Stomach smooth muscle (tissue), 2 donors: ENCODE measurements around the gene IL5RA.

Experiments used
- H3K27ac ChIP-seq: one replicate; pipeline ENCODE4 v1.7.0; 2013; ENCODE audit warnings: mild to moderate bottlenecking, low read length, inconsistent platforms
- H3K27me3 ChIP-seq, 2 donors: one replicate each; pipeline ENCODE4 v1.7.0; 2013; ENCODE audit warnings: low read length in 2 of 2; ENCODE audit not compliant: insufficient read depth in 2 of 2, control insufficient read depth in 1 of 2
- H3K36me3 ChIP-seq, 2 donors: one replicate each; pipeline ENCODE4 v1.7.0; 2013; ENCODE audit warnings: low read length in 2 of 2; ENCODE audit not compliant: control insufficient read depth in 2 of 2, insufficient read depth in 2 of 2
- H3K4me1 ChIP-seq: one replicate; pipeline ENCODE4 v1.7.0; 2013; ENCODE audit warnings: low read length; ENCODE audit not compliant: control insufficient read depth, insufficient read depth
- H3K4me3 ChIP-seq, 2 donors: one replicate each; pipeline ENCODE4 v1.7.0; 2013; ENCODE audit warnings: low read length in 2 of 2
- H3K9ac ChIP-seq, 2 donors: one replicate each; pipeline ENCODE4 v1.7.0; 2013; ENCODE audit warnings: low read length in 2 of 2, mild to moderate bottlenecking in 1 of 2
- H3K9me3 ChIP-seq, 2 donors: one replicate each; pipeline ENCODE4 v1.7.0; 2013; ENCODE audit warnings: low read length in 2 of 2; ENCODE audit not compliant: control insufficient read depth in 2 of 2
- donor health status: healthy.
- donor health status: Pancreatic carcinoma.

IL5RA gene

DNA sequence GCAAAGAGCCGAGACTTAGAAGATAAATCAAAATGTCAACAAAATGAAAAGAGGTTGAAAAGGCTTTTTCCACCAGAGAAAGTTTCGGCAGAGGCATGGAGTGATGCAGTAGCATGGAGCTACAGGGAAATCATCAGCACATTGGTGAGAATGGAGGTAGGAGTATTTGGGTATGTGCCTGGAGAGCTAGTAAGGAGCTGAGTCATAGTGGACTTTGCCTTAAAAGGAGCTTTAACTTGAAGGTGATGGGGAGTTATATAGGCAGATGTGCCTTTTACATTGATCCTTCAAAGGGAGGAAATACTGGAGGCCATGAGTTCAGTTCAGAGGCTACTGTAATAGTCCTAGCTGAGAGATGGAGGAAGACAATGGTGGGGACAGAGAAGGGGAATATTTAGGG is 44.3 kb downstream of the IL5RA start:
- no peaks in the 10 kb centered on the region for H3K4me1 ChIP-seq
- H3K9me3 ChIP-seq = no peaks in the 10 kb centered on the region
- no peak overlapping the region for H3K9ac ChIP-seq
- H3K4me3 ChIP-seq = no peak overlapping the region
- no peaks in the 10 kb centered on the region for H3K27me3 ChIP-seq
- H3K27ac ChIP-seq = no peak overlapping the region
- no peaks in the 10 kb centered on the region for H3K36me3 ChIP-seq

DNA sequence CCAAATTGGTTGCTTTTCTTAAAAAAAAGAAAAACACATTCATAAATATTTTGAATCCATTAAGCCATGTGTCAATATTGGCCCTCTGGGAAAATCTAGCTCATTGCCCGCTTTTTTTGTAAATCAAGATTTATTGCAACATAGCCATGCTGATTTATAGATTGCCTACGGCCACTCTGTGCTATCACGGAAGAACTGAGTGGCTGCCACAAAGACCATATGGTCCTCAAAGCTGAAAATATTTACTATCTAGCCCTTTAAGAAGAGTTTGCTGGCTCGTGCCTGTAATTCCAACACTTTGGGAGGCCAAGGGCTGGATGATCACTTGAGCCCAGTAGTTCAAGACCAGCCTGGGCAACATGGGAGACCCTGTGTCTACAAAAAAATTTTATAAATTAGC is 45.9 kb downstream of the IL5RA start:
- Histone ChIP-seq H3K4me3 (no peak overlapping the region), H3K9me3 (no peaks in the 10 kb centered on the region), H3K36me3 (no peaks in the 10 kb centered on the region), H3K27me3 (no peaks in the 10 kb centered on the region), H3K9ac (no peak overlapping the region), H3K27ac (no peak overlapping the region), H3K4me1 (no peaks in the 10 kb centered on the region)

DNA sequence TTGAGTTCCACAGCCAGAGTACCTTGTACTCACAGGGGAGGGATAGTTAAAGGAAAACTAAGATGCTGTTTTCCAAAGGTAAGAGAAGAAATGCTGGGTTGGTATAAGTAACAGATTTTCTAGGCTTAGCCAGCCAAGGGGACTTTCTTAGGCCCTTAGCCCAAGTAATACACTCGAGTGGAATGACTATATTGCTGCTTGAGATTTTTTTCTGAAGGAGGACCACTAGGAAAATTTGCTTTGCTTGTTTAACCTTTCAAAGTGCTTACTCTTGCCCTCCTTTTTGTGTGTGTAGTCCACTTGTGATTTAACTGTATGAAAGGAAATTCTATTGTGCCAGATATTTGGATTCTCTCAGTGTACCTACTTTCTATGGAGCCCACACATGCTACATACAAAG is 50.5 kb downstream of the IL5RA start:
- Histone ChIP-seq H3K27ac (no peak overlapping the region), H3K4me1 (no peaks in the 10 kb centered on the region), H3K4me3 (no peak overlapping the region), H3K9ac (no peak overlapping the region), H3K27me3 (no peaks in the 10 kb centered on the region), H3K36me3 (no peaks in the 10 kb centered on the region), H3K9me3 (no peaks in the 10 kb centered on the region)

DNA sequence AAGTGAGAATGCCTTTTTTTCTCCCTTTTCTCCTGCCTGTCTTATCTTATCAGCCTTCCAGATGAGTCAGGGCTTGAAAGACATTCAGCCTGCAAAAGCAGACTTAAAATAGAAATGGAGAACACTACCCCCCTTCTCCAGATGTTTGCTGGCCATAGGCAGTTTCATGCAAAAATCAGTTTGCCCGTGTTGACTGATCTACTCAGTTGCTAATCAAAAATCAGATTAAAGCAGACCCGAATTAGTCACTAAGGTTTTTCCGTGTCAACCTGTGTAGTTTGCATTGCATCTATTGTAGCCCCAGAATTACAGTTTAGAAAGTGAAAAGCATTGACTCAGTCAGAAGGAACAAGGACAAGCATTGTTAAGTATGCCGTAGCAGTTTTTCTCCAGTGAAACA is 56.2 kb downstream of the IL5RA start:
- Histone ChIP-seq H3K27me3 (no peaks in the 10 kb centered on the region), H3K36me3 (no peaks in the 10 kb centered on the region), H3K9ac (no peak overlapping the region), H3K4me3 (no peak overlapping the region), H3K4me1 (no peaks in the 10 kb centered on the region), H3K27ac (no peak overlapping the region), H3K9me3 (no peaks in the 10 kb centered on the region)

DNA sequence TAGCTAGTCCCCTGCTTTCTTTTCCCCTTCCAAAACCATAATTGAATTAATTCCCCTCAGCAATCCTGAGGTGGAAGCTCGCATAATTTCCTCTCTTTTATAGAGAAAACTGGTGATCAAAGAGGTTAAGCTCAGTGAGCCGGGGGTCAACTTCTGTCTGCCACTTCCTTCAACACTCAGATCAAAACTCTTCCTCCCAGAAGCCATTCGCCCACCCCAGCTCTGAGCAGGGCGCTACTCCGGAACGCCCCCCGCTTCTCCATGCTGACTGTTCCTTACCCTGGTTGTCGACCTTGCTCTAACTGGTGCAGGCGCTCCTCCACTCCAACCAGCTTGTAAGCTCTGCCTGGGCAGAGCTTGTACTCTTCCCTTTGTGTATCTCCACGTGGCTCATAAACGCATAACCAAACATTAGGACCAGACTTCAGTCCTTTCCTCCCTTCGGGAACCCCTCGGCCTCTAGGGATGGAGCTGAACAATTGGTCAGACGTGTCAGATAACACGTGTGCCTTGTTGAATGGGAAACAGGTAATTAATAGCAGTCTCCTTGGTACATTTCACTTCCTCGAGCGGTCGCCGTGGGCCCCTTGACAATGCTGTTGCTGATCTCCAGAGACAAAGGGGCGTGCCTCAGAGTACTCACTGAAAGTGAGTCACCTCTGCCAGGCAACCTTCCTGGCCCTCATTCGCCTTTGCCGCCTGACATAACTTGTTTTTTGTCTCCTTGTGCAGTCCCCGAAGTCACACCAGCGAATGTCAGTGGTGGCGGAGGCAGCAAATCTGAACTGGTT is 71.8 kb downstream of the IL5RA start:
- Histone ChIP-seq H3K27ac (no peak overlapping the region), H3K4me3 (no peak overlapping the region), H3K9ac (no peak overlapping the region), H3K4me1 (no peaks in the 10 kb centered on the region), H3K36me3 (no peaks in the 10 kb centered on the region), H3K27me3 (no peaks in the 10 kb centered on the region), H3K9me3 (no peaks in the 10 kb centered on the region)

DNA sequence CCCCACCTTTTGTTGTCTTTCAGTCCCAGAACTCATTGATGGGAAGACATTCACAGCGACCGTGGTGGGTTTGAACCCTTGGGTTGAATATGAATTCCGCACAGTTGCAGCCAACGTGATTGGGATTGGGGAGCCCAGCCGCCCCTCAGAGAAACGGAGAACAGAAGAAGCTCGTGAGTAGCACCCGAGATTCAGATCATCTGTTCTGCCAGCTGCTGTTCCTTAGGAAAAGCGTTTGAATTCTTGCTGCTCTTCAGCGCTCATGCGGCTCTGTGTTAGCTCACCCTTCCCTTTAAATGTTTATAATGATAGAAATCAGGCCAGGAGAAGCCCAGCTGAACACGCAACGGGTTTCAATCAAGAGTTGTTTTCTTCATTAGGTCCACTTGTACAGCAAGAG is 73.0 kb downstream of the IL5RA start:
- Histone ChIP-seq H3K9ac (no peak overlapping the region), H3K27me3 (no peaks in the 10 kb centered on the region), H3K4me1 (no peaks in the 10 kb centered on the region), H3K36me3 (no peaks in the 10 kb centered on the region), H3K9me3 (no peaks in the 10 kb centered on the region), H3K27ac (no peak overlapping the region), H3K4me3 (no peak overlapping the region)

DNA sequence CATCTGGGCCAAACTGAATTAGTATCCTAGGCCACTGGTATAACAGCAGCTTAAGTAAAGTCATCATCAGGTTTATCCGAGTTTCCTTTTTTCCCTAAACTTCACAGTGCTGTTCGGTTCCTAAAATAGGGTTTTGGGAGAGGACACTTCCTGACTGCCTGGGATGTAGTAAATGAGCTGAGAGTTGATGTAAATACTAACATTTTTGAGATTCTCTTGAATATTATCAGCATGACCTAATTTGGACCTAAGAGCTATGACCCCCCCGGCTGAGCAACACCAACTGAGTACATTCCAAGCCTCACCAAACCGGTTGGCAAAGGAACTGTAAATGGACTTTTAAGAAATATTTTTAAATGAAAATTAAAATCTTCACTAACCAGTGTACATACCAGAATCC is 78.8 kb downstream of the IL5RA start:
- Histone ChIP-seq H3K4me3 (no peak overlapping the region), H3K9ac (no peak overlapping the region), H3K4me1 (no peaks in the 10 kb centered on the region), H3K36me3 (no peaks in the 10 kb centered on the region), H3K27ac (no peak overlapping the region), H3K27me3 (no peaks in the 10 kb centered on the region), H3K9me3 (no peaks in the 10 kb centered on the region)

DNA sequence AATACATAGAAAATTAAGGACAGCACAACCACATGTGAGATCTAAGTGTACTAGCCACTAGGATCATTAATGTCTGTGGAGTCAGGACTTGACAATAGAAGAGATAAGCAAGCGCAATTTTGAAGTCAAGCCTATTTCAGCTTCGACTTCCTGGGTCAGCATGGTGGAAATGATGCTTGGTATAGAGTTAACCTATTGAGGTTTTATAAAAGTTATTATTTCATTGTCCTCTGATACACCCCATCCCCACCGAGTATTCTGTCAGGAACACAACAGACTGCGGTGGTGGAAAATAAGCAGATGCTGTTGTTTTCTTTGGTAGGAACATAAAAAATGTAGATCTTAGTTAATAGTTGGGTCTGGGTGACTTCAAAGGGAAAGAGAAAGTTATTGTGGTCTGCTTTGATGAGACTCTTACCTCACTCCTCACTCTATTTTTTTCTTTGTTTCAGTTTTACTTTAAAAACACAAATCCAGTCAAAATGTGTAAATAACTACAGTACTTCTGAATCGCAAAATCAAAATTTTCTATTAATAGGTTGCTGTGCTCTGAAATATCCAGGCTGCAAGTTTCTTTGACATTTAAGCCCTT is 82.1 kb downstream of the IL5RA start:
- Histone ChIP-seq H3K36me3 (no peaks in the 10 kb centered on the region), H3K27ac (no peak overlapping the region), H3K4me3 (no peak overlapping the region), H3K9ac (no peak overlapping the region), H3K4me1 (no peaks in the 10 kb centered on the region), H3K27me3 (no peaks in the 10 kb centered on the region), H3K9me3 (no peaks in the 10 kb centered on the region)

DNA sequence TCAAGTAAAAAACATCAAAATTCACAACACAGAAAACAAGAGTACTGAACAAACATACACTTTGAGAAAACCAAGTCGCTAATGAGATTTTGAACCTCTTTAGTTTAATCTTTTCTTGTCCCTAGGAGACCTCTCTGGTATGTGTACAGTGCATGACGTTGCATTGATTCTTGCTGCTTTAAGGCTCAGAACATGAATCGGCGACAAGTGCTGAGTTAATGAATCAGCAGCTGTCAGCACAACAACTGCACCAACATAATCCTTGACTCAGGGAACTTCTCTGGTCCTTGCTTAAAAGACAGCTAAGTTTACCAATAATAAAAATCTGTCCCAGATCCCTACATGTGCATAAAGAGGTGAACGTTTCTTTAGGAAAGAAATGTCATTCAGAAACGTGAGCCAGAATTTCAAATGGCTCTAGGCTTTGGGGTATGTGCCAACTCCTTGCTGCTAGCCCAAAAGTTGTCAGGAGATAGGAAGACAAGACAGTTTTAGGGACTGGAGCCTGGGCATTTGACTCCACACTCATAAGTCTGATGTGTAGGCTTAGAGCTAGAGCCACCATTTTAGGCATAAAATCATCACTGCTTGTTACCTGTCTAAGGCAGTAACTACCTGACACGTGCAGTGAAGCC is 86.9 kb downstream of the IL5RA start:
- no peaks in the 10 kb centered on the region for H3K36me3 ChIP-seq
- no peaks in the 10 kb centered on the region for H3K4me1 ChIP-seq
- no peak overlapping the region for H3K4me3 ChIP-seq
- no peaks in the 10 kb centered on the region for H3K27me3 ChIP-seq
- H3K9ac ChIP-seq = no peak overlapping the region
- H3K9me3 ChIP-seq = no peaks in the 10 kb centered on the region
- H3K27ac ChIP-seq = no peak overlapping the region

DNA sequence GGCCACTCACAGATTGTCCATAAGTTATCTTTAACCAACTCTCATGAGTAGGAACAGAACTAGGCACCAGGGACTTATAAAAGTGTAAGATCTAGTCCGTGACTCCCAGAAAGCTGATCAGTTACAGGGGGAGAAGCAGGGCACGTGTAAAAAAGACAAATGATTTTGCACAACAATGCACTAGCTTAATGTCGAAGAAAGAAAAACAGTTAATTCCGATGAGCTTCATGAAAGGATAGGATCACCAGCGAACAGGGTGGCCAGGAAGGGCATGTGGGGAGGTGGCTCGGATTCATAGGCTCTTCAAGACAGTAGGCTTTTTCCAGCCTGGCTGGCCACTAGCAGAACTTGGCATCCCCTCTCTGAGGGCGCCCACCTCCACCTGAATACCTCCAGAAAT is 90.0 kb downstream of the IL5RA start:
- H3K9ac ChIP-seq = no peak overlapping the region
- no peak overlapping the region for H3K4me3 ChIP-seq
- no peak overlapping the region for H3K27ac ChIP-seq
- peaks cover 0 to under 1% of the 10 kb centered on the region in 2 donors for H3K27me3 ChIP-seq
- H3K9me3 ChIP-seq = no peaks in the 10 kb centered on the region
- H3K36me3 ChIP-seq = no peaks in the 10 kb centered on the region
- H3K4me1 ChIP-seq = no peaks in the 10 kb centered on the region
